KMS-11 (cell line): Measurements from ENCODE around the gene ITGA7.

ENCODE experiments used
- H2AFZ ChIP-seq: fragments of 200-600 bp; sonication (generic); 2 replicates; pipeline ENCODE4 v1.6.1; 2016; ENCODE audit warnings: antibody characterized with exemption, mixed run types, low read depth
- H3K27ac ChIP-seq: fragments of 200-600 bp; sonication (generic); 2 replicates; pipeline ENCODE4 v1.6.1; 2016; ENCODE audit warnings: mild to moderate bottlenecking, mixed run types
- H3K27me3 ChIP-seq: fragments of 200-600 bp; sonication (generic); 2 replicates; pipeline ENCODE4 v1.6.1; 2017; ENCODE audit warnings: mild to moderate bottlenecking, low read depth, mixed run types, moderate library complexity; ENCODE audit not compliant: insufficient read depth
- H3K36me3 ChIP-seq: fragments of 200-600 bp; sonication (generic); 2 replicates; pipeline ENCODE4 v1.6.1; 2017; ENCODE audit warnings: mild to moderate bottlenecking, mixed run types; ENCODE audit not compliant: insufficient read depth
- H3K4me1 ChIP-seq: fragments of 200-600 bp; sonication (generic); 2 replicates; pipeline ENCODE4 v1.6.1; 2016; ENCODE audit warnings: mild to moderate bottlenecking, low read depth, mixed run types; ENCODE audit not compliant: poor library complexity, severe bottlenecking
- H3K4me2 ChIP-seq: fragments of 200-600 bp; sonication (generic); 2 replicates; pipeline ENCODE4 v1.7.0; 2016; ENCODE audit warnings: mild to moderate bottlenecking, mixed run types
- H3K4me3 ChIP-seq: fragments of 200-600 bp; sonication (generic); IDR thresholded peaks from 2 replicates; pipeline ENCODE4 v1.6.1; 2017; ENCODE audit warnings: low read depth, low read length, mixed read lengths; ENCODE audit not compliant: insufficient read depth
- H3K79me2 ChIP-seq: fragments of 200-600 bp; sonication (generic); 2 replicates; pipeline ENCODE4 v1.6.1; 2016; ENCODE audit warnings: low read depth, mixed run types; ENCODE audit not compliant: insufficient read depth
- H3K9ac ChIP-seq: fragments of 200-600 bp; sonication (generic); 2 replicates; pipeline ENCODE4 v1.6.1; 2016; ENCODE audit warnings: mild to moderate bottlenecking, mixed run types
- H4K20me1 ChIP-seq: fragments of 200-600 bp; sonication (generic); 2 replicates; pipeline ENCODE4 v1.6.1; 2016; ENCODE audit warnings: mild to moderate bottlenecking, mixed run types; ENCODE audit not compliant: insufficient read depth
- TF ChIP-seq, protein P1 (sequence below): fragments of 200-600 bp; sonication (generic); conservative IDR thresholded peaks from 2 replicates; pipeline ENCODE4 v1.6.1; 2017; ENCODE audit warnings: low read depth, mild to moderate bottlenecking, antibody characterized with exemption, low read length, moderate library complexity, mixed read lengths

The ITGA7 gene

DNA sequence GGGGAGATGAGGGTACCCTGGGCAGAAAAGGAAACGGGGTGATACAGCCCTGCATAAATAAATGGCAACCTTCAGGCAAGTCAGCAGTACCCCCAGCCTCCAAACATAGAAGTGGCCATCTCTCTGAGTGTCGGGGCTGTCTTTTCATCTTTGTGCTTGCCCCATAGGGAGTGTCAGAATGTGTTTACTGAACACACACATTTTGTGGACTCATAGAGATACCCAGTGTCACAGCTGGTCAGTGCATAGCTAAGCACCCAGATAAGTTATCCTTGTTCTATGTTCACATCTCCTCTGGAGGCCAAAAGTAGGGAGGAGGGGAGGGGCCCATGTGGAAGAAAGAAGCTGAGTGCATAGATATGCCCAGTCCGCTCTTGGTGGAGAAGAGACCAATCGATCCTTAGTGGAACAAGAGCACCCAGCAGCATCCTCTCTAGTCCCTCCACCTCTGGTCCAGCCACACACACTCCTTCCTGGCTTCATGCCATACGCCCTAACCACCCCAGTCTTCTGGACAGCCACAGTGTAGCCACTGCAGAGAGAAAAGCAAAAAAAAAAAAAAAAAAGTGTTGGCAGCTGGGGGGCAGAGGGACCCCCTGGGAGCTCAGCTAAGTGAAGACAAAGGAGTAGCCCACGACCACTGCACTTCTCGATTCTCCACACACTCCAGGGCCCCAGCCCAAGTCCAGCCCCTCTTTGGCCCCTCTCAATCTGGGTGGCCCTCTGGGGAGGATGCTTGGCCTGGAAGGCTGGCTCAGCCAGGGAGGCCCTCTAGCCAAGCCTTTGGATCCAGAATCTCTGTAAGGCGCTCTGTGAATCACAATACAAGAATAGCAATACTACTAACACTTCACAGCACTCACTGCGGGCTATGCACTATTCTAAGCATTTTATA, 2.6 kb downstream of the ITGA7 start:
- Histone ChIP-seq H3K4me1 (peaks cover 18% of the 10 kb centered on the region), H3K4me2 (no peak overlapping the region), H3K79me2 (no peaks in the 10 kb centered on the region)

GRCh38 chr12:55703901-55704761, 3.6 kb downstream of the ITGA7 start:
- no peak overlapping the region for H2AFZ ChIP-seq
- H3K4me1 ChIP-seq: peaks cover 18% of the 10 kb centered on the region
- peaks cover 21% of the 10 kb centered on the region for H3K27me3 ChIP-seq
- H3K79me2 ChIP-seq: no peaks in the 10 kb centered on the region
- H3K27ac ChIP-seq: no peak overlapping the region
- H4K20me1 ChIP-seq: no peaks in the 10 kb centered on the region
- TF ChIP-seq, protein P1, sequence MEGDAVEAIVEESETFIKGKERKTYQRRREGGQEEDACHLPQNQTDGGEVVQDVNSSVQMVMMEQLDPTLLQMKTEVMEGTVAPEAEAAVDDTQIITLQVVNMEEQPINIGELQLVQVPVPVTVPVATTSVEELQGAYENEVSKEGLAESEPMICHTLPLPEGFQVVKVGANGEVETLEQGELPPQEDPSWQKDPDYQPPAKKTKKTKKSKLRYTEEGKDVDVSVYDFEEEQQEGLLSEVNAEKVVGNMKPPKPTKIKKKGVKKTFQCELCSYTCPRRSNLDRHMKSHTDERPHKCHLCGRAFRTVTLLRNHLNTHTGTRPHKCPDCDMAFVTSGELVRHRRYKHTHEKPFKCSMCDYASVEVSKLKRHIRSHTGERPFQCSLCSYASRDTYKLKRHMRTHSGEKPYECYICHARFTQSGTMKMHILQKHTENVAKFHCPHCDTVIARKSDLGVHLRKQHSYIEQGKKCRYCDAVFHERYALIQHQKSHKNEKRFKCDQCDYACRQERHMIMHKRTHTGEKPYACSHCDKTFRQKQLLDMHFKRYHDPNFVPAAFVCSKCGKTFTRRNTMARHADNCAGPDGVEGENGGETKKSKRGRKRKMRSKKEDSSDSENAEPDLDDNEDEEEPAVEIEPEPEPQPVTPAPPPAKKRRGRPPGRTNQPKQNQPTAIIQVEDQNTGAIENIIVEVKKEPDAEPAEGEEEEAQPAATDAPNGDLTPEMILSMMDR: no peak
- H3K4me3 ChIP-seq: no peak overlapping the region
- no peak overlapping the region for H3K4me2 ChIP-seq
- H3K9ac ChIP-seq: no peak overlapping the region
- H3K36me3 ChIP-seq: no peaks in the 10 kb centered on the region

More for the DNA sequence above, 2.6 kb downstream of the ITGA7 start:
- Histone ChIP-seq H3K36me3 (no peaks in the 10 kb centered on the region), H3K9ac (no peak overlapping the region), H4K20me1 (no peaks in the 10 kb centered on the region), H2AFZ (no peak overlapping the region), H3K4me3 (no peak overlapping the region), H3K27me3 (peaks cover 31% of the 10 kb centered on the region), H3K27ac (no peak overlapping the region)
- TF ChIP-seq, protein P1: no peak

DNA sequence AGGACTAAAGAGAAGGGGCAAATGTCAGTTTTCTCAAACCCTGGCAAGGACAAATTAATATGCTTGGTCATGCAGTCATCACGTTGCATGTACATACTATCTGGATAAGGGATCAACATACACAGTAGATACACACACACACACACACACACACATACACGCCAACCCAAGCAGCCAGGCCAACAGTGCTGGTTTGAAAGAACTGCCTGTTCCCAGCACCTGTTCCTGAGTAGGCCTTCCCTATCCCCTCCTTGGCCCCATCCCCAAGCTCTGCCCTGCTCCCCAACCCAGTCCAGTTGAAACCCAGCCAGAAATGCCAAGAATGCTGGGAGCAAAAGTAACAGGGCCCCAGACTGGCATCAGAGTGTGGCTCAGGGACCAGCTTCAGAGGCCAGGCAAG, 4.4 kb downstream of the ITGA7 start:
- Histone ChIP-seq H4K20me1 (no peaks in the 10 kb centered on the region), H3K4me2 (no peak overlapping the region), H3K27ac (no peak overlapping the region), H3K4me1 (peaks cover 14% of the 10 kb centered on the region), H3K9ac (no peak overlapping the region), H3K79me2 (no peaks in the 10 kb centered on the region), H3K36me3 (no peaks in the 10 kb centered on the region), H3K4me3 (no peak overlapping the region), H2AFZ (no peak overlapping the region), H3K27me3 (peaks cover 13% of the 10 kb centered on the region)
- TF ChIP-seq, protein P1: no peak

DNA sequence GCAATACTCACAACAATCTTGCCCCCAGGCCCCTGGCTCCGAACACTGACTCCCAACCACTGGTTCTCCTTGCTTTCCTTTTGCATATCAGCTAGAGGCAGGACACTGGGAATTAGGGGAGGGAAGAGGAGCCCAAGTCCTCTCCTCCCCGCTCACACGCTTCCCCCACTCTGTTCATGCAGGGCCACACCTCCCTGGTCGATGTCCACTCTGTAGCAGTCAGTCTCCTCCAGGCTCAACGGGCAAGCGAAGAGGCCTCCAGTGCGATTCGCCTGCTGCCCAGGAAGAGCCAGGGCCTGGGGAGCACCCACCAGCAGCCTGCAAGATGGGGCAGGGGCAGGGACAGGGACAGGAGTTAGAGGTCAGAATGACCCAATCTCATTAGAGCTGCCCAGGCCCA, 4.8 kb downstream of the ITGA7 start:
- no peaks in the 10 kb centered on the region for H4K20me1 ChIP-seq
- no peaks in the 10 kb centered on the region for H3K36me3 ChIP-seq
- H3K4me2 ChIP-seq: no peak overlapping the region
- peaks cover 10% of the 10 kb centered on the region for H3K4me1 ChIP-seq
- TF ChIP-seq, protein P1: no peak
- no peak overlapping the region for H3K27ac ChIP-seq
- no peak overlapping the region for H3K9ac ChIP-seq
- no peak overlapping the region for H3K4me3 ChIP-seq
- H3K27me3 ChIP-seq: peaks cover 8% of the 10 kb centered on the region
- H2AFZ ChIP-seq: no peak overlapping the region
- H3K79me2 ChIP-seq: no peaks in the 10 kb centered on the region
